Tibial nerve (tissue), 3 donors: ENCODE measurements around the gene CDK5.

ENCODE experiments used
- POLR2A ChIP-seq, 2 donors: fragments of 450-650 bp; IDR thresholded peaks; one replicate each; pipeline ENCODE4 v1.6.1; 2017; ENCODE audit warnings: antibody characterized with exemption in 2 of 2, mild to moderate bottlenecking in 2 of 2, moderate library complexity in 2 of 2
- TF ChIP-seq, protein P1 (sequence below), 5 experiments: fragments of 200-600 bp in 3 of 5; fragments of 450-650 bp in 2 of 5; sonication (generic) in 3 of 5; IDR thresholded peaks; one replicate each; pipeline ENCODE4 v1.5.1; 2016 to 2019; ENCODE audit warnings: antibody characterized with exemption in 5 of 5, mild to moderate bottlenecking in 3 of 5, moderate library complexity in 2 of 5

DNA sequence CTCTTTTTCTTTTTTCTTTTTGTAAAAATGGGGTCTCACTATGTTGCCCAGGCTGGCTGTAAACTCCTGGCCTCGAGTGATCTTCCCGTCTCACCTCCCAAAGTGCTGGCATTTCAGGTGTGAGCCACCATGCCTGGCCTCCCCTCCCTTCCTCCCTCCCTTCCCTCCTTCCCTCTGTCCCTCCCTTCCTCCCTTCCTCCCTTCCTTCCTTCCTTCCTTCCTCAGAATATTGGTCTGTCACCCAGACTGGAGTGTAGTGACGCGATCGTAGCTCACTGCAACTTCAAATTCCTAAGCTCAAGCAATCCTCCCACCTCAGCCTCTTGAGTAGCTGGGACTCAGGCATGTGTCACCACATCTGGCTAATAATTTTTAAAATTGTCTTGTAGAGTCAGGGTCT lies 37.0 kb upstream of the CDK5 start:
- TF ChIP-seq, protein P1, sequence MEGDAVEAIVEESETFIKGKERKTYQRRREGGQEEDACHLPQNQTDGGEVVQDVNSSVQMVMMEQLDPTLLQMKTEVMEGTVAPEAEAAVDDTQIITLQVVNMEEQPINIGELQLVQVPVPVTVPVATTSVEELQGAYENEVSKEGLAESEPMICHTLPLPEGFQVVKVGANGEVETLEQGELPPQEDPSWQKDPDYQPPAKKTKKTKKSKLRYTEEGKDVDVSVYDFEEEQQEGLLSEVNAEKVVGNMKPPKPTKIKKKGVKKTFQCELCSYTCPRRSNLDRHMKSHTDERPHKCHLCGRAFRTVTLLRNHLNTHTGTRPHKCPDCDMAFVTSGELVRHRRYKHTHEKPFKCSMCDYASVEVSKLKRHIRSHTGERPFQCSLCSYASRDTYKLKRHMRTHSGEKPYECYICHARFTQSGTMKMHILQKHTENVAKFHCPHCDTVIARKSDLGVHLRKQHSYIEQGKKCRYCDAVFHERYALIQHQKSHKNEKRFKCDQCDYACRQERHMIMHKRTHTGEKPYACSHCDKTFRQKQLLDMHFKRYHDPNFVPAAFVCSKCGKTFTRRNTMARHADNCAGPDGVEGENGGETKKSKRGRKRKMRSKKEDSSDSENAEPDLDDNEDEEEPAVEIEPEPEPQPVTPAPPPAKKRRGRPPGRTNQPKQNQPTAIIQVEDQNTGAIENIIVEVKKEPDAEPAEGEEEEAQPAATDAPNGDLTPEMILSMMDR (IDR thresholded peaks at IDR 0.05): no peak
- no peak for TF ChIP-seq POLR2A (IDR thresholded peaks at IDR 0.05)
